ENCODE measurements around the gene FBN1. TPM values are rescaled to one million over a fixed set of nuclear protein-coding genes. Genes with fewer than 3 reads are reported as not detected.

Gene FBN1
- total and polyA plus RNA-seq, 4 experiments from 2014 or later = 0.20 to 0.22 TPM; not detected in 2

DNA sequence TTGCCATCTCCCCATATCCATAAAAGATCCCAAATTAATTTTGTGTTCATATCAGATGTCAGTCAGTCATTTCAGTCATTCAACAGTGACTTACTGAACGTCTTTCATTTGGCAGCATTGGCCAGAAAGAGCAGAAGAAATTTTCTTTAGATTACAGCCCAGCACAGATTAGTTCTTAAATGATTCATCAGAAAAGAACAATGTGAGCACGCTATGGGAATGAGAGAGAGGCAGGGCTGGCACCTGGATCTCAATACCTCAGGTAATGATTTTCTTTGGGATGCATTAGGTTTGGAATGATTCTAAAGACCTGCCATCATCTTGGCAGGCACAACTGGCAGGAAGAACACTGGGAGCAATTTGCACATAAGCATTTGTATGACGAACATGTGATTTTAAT lies 41.6 kb downstream of the FBN1 start:
- ChIA-PET CTCF (ENCODE audit: partially characterized antibody) (no interaction called here), POLR2A (ENCODE audit: partially characterized antibody) (no interaction called here)
- no peak overlapping the region for H3K4me3 ChIP-seq (ENCODE audit: low read length in 2 of 2)
- no peak for DNase-seq
- H3K27ac Mint-ChIP-seq = no peak overlapping the region
- H3K9me3 Mint-ChIP-seq = peaks cover 0 to 3% (median 0%) of the 10 kb centered on the region in 8 donors
- no peaks in the 10 kb centered on the region for H3K4me1 ChIP-seq (ENCODE audit: insufficient read depth, low read length)
- H3K27me3 Mint-ChIP-seq = peaks cover 0 to 2% of the 10 kb centered on the region in 2 donors
- H3K4me1 Mint-ChIP-seq = no peaks in the 10 kb centered on the region
- no peak overlapping the region for H3K27ac ChIP-seq (ENCODE audit: low read depth, low read length)
- H3K27me3 ChIP-seq (ENCODE audit: insufficient read depth, low read length) = no peaks in the 10 kb centered on the region
- no peak overlapping the region for H3K4me3 Mint-ChIP-seq
- no peaks in the 10 kb centered on the region for H3K36me3 Mint-ChIP-seq
- intact Hi-C loops (cut with micrococcal nuclease) = no loop called here
- H3K36me3 ChIP-seq (ENCODE audit: insufficient read depth, low read length) = no peaks in the 10 kb centered on the region
- H3K9me3 ChIP-seq (ENCODE audit: control insufficient read depth in 1 of 2, low read length in 2 of 2) = no peaks in the 10 kb centered on the region

DNA sequence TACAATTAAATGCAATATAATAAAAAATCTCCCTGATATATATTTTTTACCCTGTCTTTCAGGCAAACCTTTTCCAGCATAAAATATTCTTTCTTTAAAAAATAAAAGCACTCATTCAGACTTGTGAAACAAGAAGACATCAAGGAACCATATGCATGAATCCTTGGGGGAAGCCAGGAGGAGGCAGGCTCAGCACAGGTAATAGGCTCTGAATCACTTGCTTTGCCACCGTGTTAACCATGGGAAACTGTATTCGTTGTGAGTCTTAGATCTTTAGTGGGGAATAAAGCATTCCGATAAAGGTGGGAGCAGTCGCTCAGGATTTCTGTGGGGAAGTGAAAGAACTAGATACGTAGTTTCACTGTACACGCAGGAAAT lies 42.4 kb downstream of the FBN1 start:
- Histone ChIP-seq H3K4me3 (ENCODE audit: low read length in 2 of 2) (no peak overlapping the region), H3K27ac (ENCODE audit: low read depth, low read length) (no peak overlapping the region), H3K36me3 (ENCODE audit: insufficient read depth, low read length) (no peaks in the 10 kb centered on the region), H3K9me3 (ENCODE audit: control insufficient read depth in 1 of 2, low read length in 2 of 2) (no peaks in the 10 kb centered on the region), H3K27me3 (ENCODE audit: insufficient read depth, low read length) (no peaks in the 10 kb centered on the region), H3K4me1 (ENCODE audit: insufficient read depth, low read length) (no peaks in the 10 kb centered on the region)
- POLR2A ChIA-PET (ENCODE audit: partially characterized antibody) = no interaction called here
- Mint-ChIP-seq H3K4me1 (no peaks in the 10 kb centered on the region), H3K36me3 (no peaks in the 10 kb centered on the region), H3K27ac (no peak overlapping the region), H3K4me3 (no peak overlapping the region), H3K27me3 (peaks cover 0 to 2% of the 10 kb centered on the region in 2 donors), H3K9me3 (peaks cover 0 to 3% (median 0%) of the 10 kb centered on the region in 8 donors)
- CTCF ChIA-PET (ENCODE audit: partially characterized antibody) = no interaction called here
- intact Hi-C loops (cut with micrococcal nuclease) = no loop called here
- DNase-seq = no peak

GRCh38 chr15:48602358-48603122 lies 43.0 kb downstream of the FBN1 start:
- Histone ChIP-seq H3K27ac (ENCODE audit: low read depth, low read length) (no peak overlapping the region), H3K4me3 (ENCODE audit: low read length in 2 of 2) (no peak overlapping the region), H3K9me3 (ENCODE audit: control insufficient read depth in 1 of 2, low read length in 2 of 2) (no peaks in the 10 kb centered on the region), H3K36me3 (ENCODE audit: insufficient read depth, low read length) (no peaks in the 10 kb centered on the region), H3K27me3 (ENCODE audit: insufficient read depth, low read length) (no peaks in the 10 kb centered on the region), H3K4me1 (ENCODE audit: insufficient read depth, low read length) (no peaks in the 10 kb centered on the region)
- ChIA-PET POLR2A (ENCODE audit: partially characterized antibody) (no interaction called here), CTCF (ENCODE audit: partially characterized antibody) (no interaction called here)
- H3K4me3 Mint-ChIP-seq = no peak overlapping the region
- H3K36me3 Mint-ChIP-seq = no peaks in the 10 kb centered on the region
- intact Hi-C loops (cut with micrococcal nuclease) = no loop called here
- no peak for DNase-seq
- H3K4me1 Mint-ChIP-seq = no peaks in the 10 kb centered on the region
- peaks cover 0 to 2% of the 10 kb centered on the region in 2 donors for H3K27me3 Mint-ChIP-seq
- peaks cover 0 to 3% (median 0%) of the 10 kb centered on the region in 8 donors for H3K9me3 Mint-ChIP-seq
- no peak overlapping the region for H3K27ac Mint-ChIP-seq

DNA sequence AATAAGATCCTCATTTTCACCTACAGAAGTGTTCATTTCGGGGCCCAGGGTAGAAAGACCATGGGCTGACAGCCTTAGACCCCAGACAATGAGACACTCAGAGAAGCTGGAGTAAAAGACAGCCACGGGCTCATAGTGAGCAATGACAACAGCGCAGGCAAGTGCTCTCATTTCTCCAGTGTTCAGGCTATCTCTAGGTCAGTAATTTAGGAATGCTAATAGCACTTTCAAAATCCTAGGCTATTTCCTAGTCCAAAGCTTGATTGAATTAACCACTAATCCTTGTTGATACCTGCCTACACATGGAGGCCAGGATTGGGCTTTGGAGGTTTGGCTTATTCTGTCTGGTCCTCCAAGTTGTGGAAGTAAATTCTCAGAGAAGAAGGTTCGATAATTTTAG lies 44.4 kb downstream of the FBN1 start:
- Mint-ChIP-seq H3K27me3 (peaks cover 0 to 2% of the 10 kb centered on the region in 2 donors), H3K27ac (no peak overlapping the region), H3K9me3 (peaks cover 0 to 3% (median 0%) of the 10 kb centered on the region in 8 donors), H3K4me3 (no peak overlapping the region), H3K4me1 (no peaks in the 10 kb centered on the region), H3K36me3 (no peaks in the 10 kb centered on the region)
- ChIA-PET CTCF (ENCODE audit: partially characterized antibody) (no interaction called here), POLR2A (ENCODE audit: partially characterized antibody) (no interaction called here)
- Histone ChIP-seq H3K4me3 (ENCODE audit: low read length in 2 of 2) (no peak overlapping the region), H3K27ac (ENCODE audit: low read depth, low read length) (no peak overlapping the region), H3K4me1 (ENCODE audit: insufficient read depth, low read length) (no peaks in the 10 kb centered on the region), H3K27me3 (ENCODE audit: insufficient read depth, low read length) (no peaks in the 10 kb centered on the region), H3K9me3 (ENCODE audit: control insufficient read depth in 1 of 2, low read length in 2 of 2) (no peaks in the 10 kb centered on the region), H3K36me3 (ENCODE audit: insufficient read depth, low read length) (no peaks in the 10 kb centered on the region)
- no peak for DNase-seq
- intact Hi-C loops (cut with micrococcal nuclease) = no loop called here

DNA sequence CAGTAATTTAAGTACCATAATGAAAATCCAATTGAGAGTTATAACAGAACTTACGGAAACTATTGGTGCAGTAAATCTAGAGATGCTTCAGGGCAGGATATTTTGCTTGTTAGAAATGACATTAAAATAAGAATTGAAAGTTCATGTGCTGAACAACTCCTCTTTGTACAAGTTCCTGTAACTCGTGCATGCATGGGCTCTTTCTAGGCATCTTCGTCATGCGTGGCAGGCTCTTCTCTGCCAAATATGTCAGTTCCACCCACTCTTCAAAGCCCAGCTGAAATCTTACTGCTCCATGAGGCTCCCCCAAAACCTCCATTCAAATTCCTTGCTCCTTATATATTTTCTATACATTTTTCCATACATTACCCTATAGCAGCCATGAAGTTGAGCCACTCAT lies 48.7 kb downstream of the FBN1 start:
- no peaks in the 10 kb centered on the region for H3K4me1 ChIP-seq (ENCODE audit: insufficient read depth, low read length)
- no peaks in the 10 kb centered on the region for H3K9me3 ChIP-seq (ENCODE audit: control insufficient read depth in 1 of 2, low read length in 2 of 2)
- no peak for DNase-seq
- CTCF ChIA-PET (ENCODE audit: partially characterized antibody) = no interaction called here
- H3K9me3 Mint-ChIP-seq = peaks cover 0 to under 1% (median 0%) of the 10 kb centered on the region in 8 donors
- H3K27me3 Mint-ChIP-seq = peaks cover 1% of the 10 kb centered on the region in 2 donors
- POLR2A ChIA-PET (ENCODE audit: partially characterized antibody) = no interaction called here
- no peaks in the 10 kb centered on the region for H3K36me3 Mint-ChIP-seq
- intact Hi-C loops (cut with micrococcal nuclease) = no loop called here
- H3K4me1 Mint-ChIP-seq = no peaks in the 10 kb centered on the region
- no peaks in the 10 kb centered on the region for H3K27me3 ChIP-seq (ENCODE audit: insufficient read depth, low read length)
- H3K27ac ChIP-seq (ENCODE audit: low read depth, low read length) = no peak overlapping the region
- H3K4me3 ChIP-seq (ENCODE audit: low read length in 2 of 2) = no peak overlapping the region
- no peaks in the 10 kb centered on the region for H3K36me3 ChIP-seq (ENCODE audit: insufficient read depth, low read length)
- H3K27ac Mint-ChIP-seq = no peak overlapping the region
- H3K4me3 Mint-ChIP-seq = no peak overlapping the region

- H3K27ac Mint-ChIP-seq = no peak overlapping the region
- no peak for DNase-seq
- CTCF ChIA-PET (ENCODE audit: partially characterized antibody) = no interaction called here
- H3K9me3 ChIP-seq (ENCODE audit: control insufficient read depth in 1 of 2, low read length in 2 of 2) = no peaks in the 10 kb centered on the region
- H3K27ac ChIP-seq (ENCODE audit: low read depth, low read length) = no peak overlapping the region
- H3K27me3 ChIP-seq (ENCODE audit: insufficient read depth, low read length) = no peaks in the 10 kb centered on the region
- H3K4me3 ChIP-seq (ENCODE audit: low read length in 2 of 2) = no peak overlapping the region
- no peaks in the 10 kb centered on the region for H3K36me3 Mint-ChIP-seq
- POLR2A ChIA-PET (ENCODE audit: partially characterized antibody) = no interaction called here
- H3K36me3 ChIP-seq (ENCODE audit: insufficient read depth, low read length) = no peaks in the 10 kb centered on the region
- no peak overlapping the region for H3K4me3 Mint-ChIP-seq
- no peaks in the 10 kb centered on the region for H3K4me1 ChIP-seq (ENCODE audit: insufficient read depth, low read length)
- no peaks in the 10 kb centered on the region for H3K9me3 Mint-ChIP-seq
- H3K27me3 Mint-ChIP-seq = peaks cover 0 to 1% of the 10 kb centered on the region in 2 donors
- H3K4me1 Mint-ChIP-seq = no peaks in the 10 kb centered on the region
- intact Hi-C loops (cut with micrococcal nuclease) = no loop called here
Observed at GRCh38 chr15:48596415-48596814, 49.1 kb downstream of the FBN1 start.

GRCh38 chr15:48595981-48596380 lies 49.5 kb downstream of the FBN1 start:
- Histone ChIP-seq H3K4me1 (ENCODE audit: insufficient read depth, low read length) (no peaks in the 10 kb centered on the region), H3K27me3 (ENCODE audit: insufficient read depth, low read length) (no peaks in the 10 kb centered on the region), H3K36me3 (ENCODE audit: insufficient read depth, low read length) (no peaks in the 10 kb centered on the region), H3K9me3 (ENCODE audit: control insufficient read depth in 1 of 2, low read length in 2 of 2) (no peaks in the 10 kb centered on the region), H3K27ac (ENCODE audit: low read depth, low read length) (no peak overlapping the region), H3K4me3 (ENCODE audit: low read length in 2 of 2) (no peak overlapping the region)
- H3K4me1 Mint-ChIP-seq = no peaks in the 10 kb centered on the region
- H3K4me3 Mint-ChIP-seq = no peak overlapping the region
- peaks cover 0 to 1% of the 10 kb centered on the region in 2 donors for H3K27me3 Mint-ChIP-seq
- no peak overlapping the region for H3K27ac Mint-ChIP-seq
- POLR2A ChIA-PET (ENCODE audit: partially characterized antibody) = no interaction called here
- intact Hi-C loops (cut with micrococcal nuclease) = no loop called here
- CTCF ChIA-PET (ENCODE audit: partially characterized antibody) = no interaction called here
- no peaks in the 10 kb centered on the region for H3K9me3 Mint-ChIP-seq
- DNase-seq = no peak
- H3K36me3 Mint-ChIP-seq = no peaks in the 10 kb centered on the region

All from CD4-positive, alpha-beta memory T cell (primary cell).